Measurements from ENCODE around the gene TUBA3D. TPM values are rescaled to one million over a fixed set of nuclear protein-coding genes. Genes with fewer than 3 reads are reported as not detected.

TUBA3D gene
- total RNA-seq, 1 experiment from 2014 or later = not detected

Other genes starting within 250 kb of the TUBA3D start
- gene RAB6D, start 112.0 kb upstream of the TUBA3D start, total RNA-seq (2014; rRNA removed; shearing (Covaris generic)) = not detected in 2 replicates
- 81.9 and 118 TPM in 2 replicates for gene MZT2A, start 16.3 kb downstream of the TUBA3D start, total RNA-seq (2014; rRNA removed; shearing (Covaris generic))
- gene CCDC74A, start 51.8 kb downstream of the TUBA3D start, total RNA-seq (2014; rRNA removed; shearing (Covaris generic)) = 8.2 and 10.4 TPM in 2 replicates

Data from M059J (cell line).